ENCODE results near the gene MALRD1.

GRCh38 chr10:19048891-19049290, 290 bp downstream of the MALRD1 start:
- TF ChIP-seq ZNF425 (CRISPR knock-in tag; conservative IDR thresholded peaks at IDR 0.05) (no peak), E2F4 (CRISPR knock-in tag; IDR thresholded peaks at IDR 0.05; ENCODE audit: borderline replicate concordance, low read depth) (no peak), CTCF (IDR thresholded peaks at IDR 0.05) (no peak), SOX15 (CRISPR knock-in tag; IDR thresholded peaks at IDR 0.05) (no peak), ESRRA (CRISPR knock-in tag; IDR thresholded peaks at IDR 0.05; ENCODE audit: borderline replicate concordance) (no peak), ZNF138 (CRISPR knock-in tag; conservative IDR thresholded peaks at IDR 0.05) (no peak), USF1 (CRISPR knock-in tag; IDR thresholded peaks at IDR 0.05) (no peak), ETV6 (CRISPR knock-in tag; IDR thresholded peaks at IDR 0.05) (no peak), FOXJ3 (CRISPR knock-in tag; IDR thresholded peaks at IDR 0.05; ENCODE audit: borderline replicate concordance) (no peak), NFYB (CRISPR knock-in tag; conservative IDR thresholded peaks at IDR 0.05; ENCODE audit: low read depth) (no peak), CREB1 (CRISPR knock-in tag; IDR thresholded peaks at IDR 0.05) (no peak), ZSCAN18 (CRISPR knock-in tag; IDR thresholded peaks at IDR 0.05) (no peak), ZNF263 (CRISPR knock-in tag; IDR thresholded peaks at IDR 0.05; ENCODE audit: low read depth) (no peak)
